ENCODE measurements around the gene PTPRM.
"Not testable (repeated sequence)": the region's sequence is repeated elsewhere in the genome, so short reads cannot be mapped to it uniquely, and the experiment has no call there.

The PTPRM gene

DNA sequence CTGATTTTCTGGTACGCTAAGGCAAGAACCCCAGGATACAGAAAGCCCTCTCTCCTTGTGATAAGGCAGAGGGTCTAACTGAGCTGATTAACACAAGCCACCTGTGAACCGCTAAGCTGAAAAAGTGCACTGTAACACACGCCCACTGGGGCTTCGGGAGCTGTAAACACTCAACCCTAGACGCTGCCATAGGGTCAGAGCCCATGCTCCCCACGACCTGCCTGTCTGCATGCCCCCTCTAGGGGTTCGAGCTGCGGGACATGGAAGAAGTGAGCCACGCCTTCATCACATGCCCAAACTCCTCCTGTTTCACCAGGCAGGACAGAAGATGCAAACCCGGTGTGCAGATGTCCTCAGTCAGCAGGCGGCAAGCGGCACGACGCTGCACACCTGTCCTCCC lies 868.3 kb downstream of the PTPRM start:
- H3K4me3 ChIP-seq (ENCODE audit: low read length): no peak overlapping the region
- no peak for DNase-seq (ENCODE audit: low read depth)
- TF ChIP-seq, protein P1, sequence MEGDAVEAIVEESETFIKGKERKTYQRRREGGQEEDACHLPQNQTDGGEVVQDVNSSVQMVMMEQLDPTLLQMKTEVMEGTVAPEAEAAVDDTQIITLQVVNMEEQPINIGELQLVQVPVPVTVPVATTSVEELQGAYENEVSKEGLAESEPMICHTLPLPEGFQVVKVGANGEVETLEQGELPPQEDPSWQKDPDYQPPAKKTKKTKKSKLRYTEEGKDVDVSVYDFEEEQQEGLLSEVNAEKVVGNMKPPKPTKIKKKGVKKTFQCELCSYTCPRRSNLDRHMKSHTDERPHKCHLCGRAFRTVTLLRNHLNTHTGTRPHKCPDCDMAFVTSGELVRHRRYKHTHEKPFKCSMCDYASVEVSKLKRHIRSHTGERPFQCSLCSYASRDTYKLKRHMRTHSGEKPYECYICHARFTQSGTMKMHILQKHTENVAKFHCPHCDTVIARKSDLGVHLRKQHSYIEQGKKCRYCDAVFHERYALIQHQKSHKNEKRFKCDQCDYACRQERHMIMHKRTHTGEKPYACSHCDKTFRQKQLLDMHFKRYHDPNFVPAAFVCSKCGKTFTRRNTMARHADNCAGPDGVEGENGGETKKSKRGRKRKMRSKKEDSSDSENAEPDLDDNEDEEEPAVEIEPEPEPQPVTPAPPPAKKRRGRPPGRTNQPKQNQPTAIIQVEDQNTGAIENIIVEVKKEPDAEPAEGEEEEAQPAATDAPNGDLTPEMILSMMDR (conservative IDR thresholded peaks at IDR 0.05; ENCODE audit: low read depth, low read length): no peak

DNA sequence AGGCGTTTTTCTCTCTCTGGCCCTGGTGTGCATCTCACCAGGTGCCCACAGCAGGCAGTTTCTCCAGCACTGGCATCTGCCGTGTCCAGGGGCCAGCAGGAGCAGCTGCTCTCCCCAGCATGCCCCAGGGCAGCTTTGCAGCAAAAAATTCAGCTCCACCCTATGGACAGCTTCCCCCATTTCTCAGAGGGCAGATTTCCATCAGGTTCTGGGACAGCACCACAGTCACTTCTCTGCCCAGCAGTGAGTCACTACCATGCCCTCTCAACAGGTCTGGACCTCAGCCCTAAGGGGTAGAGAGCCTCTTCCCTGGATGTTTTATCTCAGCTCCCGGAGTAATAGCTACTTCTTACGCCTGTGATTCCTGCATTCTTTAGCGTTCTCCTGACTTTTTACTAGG lies 871.9 kb downstream of the PTPRM start:
- no peak overlapping the region for H3K4me3 ChIP-seq (ENCODE audit: low read length)
- DNase-seq (ENCODE audit: low read depth): no peak
- TF ChIP-seq, protein P1 (conservative IDR thresholded peaks at IDR 0.05; ENCODE audit: low read depth, low read length): no peak

DNA sequence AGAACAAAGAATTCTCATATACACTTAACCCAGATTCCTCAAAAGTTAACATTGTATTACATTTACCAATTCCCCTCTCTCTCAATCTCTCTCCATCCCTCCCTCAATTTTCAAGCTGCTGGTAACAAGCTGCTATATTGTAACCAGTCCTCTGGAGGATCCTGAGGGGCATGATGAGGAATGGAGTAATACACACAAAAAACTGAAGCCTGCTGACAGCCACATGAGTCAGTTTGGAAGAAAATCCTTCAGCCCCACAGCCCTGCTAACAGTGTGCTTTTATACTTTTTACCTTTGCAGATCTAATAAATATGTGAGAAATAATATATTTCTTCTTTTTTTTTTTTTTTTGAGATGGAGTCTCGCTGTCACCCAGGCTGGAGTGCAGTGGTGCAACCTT lies 876.4 kb downstream of the PTPRM start:
- TF ChIP-seq, protein P1 (conservative IDR thresholded peaks at IDR 0.05; ENCODE audit: low read depth, low read length): no peak
- DNase-seq (ENCODE audit: low read depth): no peak

DNA sequence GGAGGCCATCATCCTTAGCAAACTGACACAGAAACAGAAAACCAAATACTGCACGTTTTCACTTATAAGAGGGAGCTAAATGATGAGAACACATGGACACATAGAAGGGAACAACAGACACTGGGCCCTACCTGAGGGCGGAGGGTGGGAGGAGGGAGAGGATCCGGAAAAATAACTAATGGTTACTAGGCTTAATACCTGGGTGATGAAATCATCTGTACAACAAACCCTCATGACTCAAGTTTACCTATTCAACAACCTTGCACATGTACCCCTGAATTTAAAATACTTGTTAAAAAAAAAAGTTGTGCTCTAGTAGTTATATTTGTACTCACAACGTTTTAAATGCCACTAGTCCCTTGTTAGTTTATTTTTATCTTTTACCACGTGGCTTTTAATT lies 879.8 kb downstream of the PTPRM start:
- H3K4me3 ChIP-seq (ENCODE audit: low read length); DNase-seq (ENCODE audit: low read depth): not testable (repeated sequence)

More for the DNA sequence above, 876.4 kb downstream of the PTPRM start:
- H3K4me3 ChIP-seq (ENCODE audit: low read length): no peak overlapping the region

DNA sequence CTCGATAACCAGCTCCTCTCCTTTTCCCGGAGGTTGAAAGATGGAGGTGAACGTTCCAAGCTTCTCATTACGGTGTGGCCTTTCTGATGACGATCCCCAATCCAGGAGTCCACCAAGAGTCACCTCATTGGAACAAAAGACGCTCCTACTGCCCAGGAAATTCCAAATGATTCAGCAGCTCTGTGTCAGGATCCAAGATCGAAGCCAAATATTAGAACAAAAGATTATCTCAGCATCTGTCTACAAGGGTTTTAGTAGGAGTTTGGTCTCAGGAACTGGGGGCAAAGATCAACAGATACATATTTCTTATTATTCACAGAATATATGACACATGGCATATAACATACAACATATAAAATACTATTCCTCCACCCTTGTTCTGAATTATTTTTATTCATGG lies 881.0 kb downstream of the PTPRM start:
- TF ChIP-seq, protein P1 (conservative IDR thresholded peaks at IDR 0.05; ENCODE audit: low read depth, low read length): no peak
- no peak overlapping the region for H3K4me3 ChIP-seq (ENCODE audit: low read length)
- DNase-seq (ENCODE audit: low read depth): no peak

DNA sequence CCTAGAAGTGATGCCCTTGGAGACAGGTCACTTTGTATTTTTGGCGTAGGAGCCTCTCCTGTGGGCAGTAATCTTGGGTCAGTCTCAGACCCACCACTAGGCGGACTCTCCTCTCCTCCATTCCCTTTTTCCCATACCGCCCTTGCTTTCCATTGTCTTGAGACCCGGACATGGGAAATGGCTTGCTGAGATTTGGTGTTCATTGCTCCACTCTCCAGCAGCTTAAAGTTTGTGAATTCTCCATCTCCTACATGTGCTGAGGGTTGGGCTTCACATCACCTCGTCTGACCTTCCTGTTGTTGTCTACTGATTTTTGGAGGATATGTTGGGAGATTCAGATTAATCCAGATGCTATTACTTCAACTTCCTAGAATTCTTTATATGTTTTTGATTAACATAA lies 882.9 kb downstream of the PTPRM start:
- no peak overlapping the region for H3K4me3 ChIP-seq (ENCODE audit: low read length)
- no peak for DNase-seq (ENCODE audit: low read depth)
- TF ChIP-seq, protein P1 (conservative IDR thresholded peaks at IDR 0.05; ENCODE audit: low read depth, low read length): peak; percentile 63

DNA sequence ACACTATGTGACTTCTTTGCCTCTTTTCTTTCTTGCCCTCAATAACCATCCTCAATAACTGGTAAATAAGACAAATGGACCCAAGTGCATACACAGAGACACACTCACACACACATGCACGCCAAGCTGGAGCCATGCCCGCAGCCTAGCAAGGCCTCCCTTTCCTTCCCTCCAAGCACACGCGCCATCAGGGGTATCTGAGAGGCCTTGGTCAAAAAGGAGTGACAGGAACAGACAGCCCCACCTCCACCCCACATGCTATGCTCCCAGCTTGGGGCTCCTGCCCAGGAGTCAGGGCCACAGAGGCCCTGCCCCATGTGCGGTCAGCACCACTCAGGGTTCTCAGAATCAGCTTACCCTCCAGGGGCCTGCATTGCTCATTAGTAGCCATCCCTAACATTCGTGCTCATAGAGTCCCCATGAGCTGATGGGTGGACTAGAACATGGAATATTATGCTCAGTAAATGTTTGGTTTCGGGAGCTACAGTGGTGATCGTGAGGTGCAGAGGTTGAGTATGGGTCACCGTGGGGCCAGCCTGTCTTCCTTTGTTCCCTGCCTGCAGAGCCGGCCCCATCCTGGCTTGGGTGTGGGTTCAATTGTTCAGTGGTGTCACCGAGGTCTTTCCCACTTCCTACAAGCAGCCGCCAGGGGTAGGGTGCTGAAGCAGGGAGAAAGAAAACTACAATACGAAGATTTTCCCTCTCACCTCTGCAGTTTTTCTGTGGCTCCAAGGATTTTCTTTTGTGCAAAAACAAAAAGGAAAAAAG lies 884.0 kb downstream of the PTPRM start:
- H3K4me3 ChIP-seq (ENCODE audit: low read length): no peak overlapping the region
- TF ChIP-seq, protein P1 (conservative IDR thresholded peaks at IDR 0.05; ENCODE audit: low read depth, low read length): no peak
- DNase-seq (ENCODE audit: low read depth): no peak
